Measurements from ENCODE around the gene GKAP1. TPM values are rescaled to one million over a fixed set of nuclear protein-coding genes. Genes with fewer than 3 reads are reported as not detected.

Gene GKAP1
- total and polyA plus RNA-seq, 9 donors = 11.9 to 23.6 (median 13.8) TPM

DNA sequence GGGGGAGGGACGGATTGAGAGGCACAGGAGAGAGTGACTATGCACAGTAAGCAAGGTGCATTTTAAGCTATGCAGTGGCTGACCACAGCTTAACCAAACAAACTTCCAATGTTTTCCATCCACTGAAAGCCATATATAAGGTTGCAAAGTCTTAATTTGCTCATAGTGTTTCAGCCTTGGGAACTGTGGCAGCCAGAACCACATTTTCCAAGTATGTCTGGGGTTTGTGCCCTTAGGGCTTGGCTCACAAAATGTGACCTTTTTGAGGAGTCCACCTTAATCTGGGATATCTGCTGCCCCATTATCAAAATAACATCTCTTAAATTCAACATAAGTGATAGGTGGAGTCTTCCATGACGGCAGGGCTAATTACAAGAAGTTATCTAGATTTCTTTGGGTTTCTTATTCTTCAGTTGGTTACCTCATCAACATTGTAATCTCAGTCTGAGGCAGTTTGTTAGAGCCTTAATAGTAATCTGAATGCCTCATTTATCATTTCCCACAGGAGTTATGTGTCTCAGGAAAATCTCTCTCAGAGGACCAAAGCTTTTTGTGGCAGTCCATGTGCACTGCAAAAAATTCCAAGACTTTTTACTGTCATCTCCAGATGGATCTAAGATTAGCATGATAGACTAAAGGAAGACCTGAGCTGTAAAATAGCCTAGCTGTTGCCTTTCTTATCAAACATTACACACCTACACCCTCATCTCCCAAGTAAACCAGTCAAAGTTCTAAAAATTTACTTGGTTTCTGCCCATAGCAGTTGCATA, 94.7 kb downstream of the GKAP1 start:
- Histone ChIP-seq H3K27me3 (no peaks in the 10 kb centered on the region), H3K4me3 (no peak overlapping the region), H3K9me3 (no peaks in the 10 kb centered on the region), H3K36me3 (no peaks in the 10 kb centered on the region), H3K27ac (no peak overlapping the region), H3K4me1 (ENCODE audit: insufficient read depth) (no peaks in the 10 kb centered on the region)
- TF ChIP-seq, protein P1, sequence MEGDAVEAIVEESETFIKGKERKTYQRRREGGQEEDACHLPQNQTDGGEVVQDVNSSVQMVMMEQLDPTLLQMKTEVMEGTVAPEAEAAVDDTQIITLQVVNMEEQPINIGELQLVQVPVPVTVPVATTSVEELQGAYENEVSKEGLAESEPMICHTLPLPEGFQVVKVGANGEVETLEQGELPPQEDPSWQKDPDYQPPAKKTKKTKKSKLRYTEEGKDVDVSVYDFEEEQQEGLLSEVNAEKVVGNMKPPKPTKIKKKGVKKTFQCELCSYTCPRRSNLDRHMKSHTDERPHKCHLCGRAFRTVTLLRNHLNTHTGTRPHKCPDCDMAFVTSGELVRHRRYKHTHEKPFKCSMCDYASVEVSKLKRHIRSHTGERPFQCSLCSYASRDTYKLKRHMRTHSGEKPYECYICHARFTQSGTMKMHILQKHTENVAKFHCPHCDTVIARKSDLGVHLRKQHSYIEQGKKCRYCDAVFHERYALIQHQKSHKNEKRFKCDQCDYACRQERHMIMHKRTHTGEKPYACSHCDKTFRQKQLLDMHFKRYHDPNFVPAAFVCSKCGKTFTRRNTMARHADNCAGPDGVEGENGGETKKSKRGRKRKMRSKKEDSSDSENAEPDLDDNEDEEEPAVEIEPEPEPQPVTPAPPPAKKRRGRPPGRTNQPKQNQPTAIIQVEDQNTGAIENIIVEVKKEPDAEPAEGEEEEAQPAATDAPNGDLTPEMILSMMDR (IDR thresholded peaks at IDR 0.05) = no peak
- TF ChIP-seq EP300 (IDR thresholded peaks at IDR 0.05) (no peak), POLR2A (IDR thresholded peaks at IDR 0.05) (no peak)
- 59 to 81% (median 73%) methylated on average over 2 of the region's 2 CpGs for WGBS, 3 donors
- DNase-seq = no peak
- intact Hi-C loops (cut with DNase I) = no loop called here

DNA sequence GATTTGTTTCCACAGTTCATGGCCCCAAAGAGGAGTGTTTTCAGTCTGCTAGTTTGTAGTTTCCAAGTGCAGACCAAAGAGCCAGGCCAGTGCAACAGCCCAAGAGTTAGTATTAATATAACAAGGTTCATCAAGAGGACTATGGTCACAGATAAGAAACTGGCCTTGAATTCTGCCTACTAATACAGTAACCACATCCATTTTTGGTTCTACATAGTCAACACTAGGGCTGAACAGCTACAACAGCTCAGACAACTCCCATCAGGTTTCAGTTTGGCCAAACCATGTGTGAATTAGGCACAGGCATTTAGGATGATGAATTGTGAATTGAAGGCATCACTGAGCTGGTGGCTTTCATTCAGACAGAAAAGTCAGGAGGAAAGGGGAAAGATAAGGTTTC, 96.1 kb downstream of the GKAP1 start:
- no peak for TF ChIP-seq POLR2A (IDR thresholded peaks at IDR 0.05)
- no peak for TF ChIP-seq EP300 (IDR thresholded peaks at IDR 0.05)
- TF ChIP-seq, protein P1 (IDR thresholded peaks at IDR 0.05) = no peak
- H3K27ac ChIP-seq = no peak overlapping the region
- no peaks in the 10 kb centered on the region for H3K27me3 ChIP-seq
- intact Hi-C loops (cut with DNase I) = no loop called here
- H3K9me3 ChIP-seq = no peaks in the 10 kb centered on the region
- H3K4me3 ChIP-seq = no peak overlapping the region
- H3K36me3 ChIP-seq = no peaks in the 10 kb centered on the region
- no peaks in the 10 kb centered on the region for H3K4me1 ChIP-seq (ENCODE audit: insufficient read depth)
- DNase-seq = no peak

DNA sequence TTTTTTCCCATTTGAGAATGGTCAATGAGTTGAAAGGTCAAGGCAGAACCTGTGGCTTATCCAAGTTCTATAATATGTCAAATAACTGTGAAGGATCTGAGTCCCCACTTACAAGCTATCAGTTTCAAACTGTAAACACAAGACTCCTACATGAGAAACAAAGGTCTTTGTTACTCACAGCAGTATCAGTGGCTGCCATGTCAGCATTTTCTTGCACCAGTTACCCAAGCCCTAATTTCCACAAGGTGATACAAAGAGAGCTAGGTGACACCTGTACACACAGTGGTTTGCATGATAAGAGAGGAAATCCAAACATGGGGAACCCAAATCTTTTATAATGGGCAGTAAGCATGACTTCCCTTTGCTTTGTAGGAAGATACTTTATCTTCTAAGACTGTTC, 101.8 kb downstream of the GKAP1 start:
- no peak for DNase-seq
- no peak overlapping the region for H3K4me3 ChIP-seq
- no peak overlapping the region for H3K27ac ChIP-seq
- intact Hi-C loops (cut with DNase I) = no loop called here
- no peaks in the 10 kb centered on the region for H3K4me1 ChIP-seq (ENCODE audit: insufficient read depth)
- TF ChIP-seq, protein P1 (IDR thresholded peaks at IDR 0.05) = no peak
- TF ChIP-seq POLR2A (IDR thresholded peaks at IDR 0.05) = no peak
- no peak for TF ChIP-seq EP300 (IDR thresholded peaks at IDR 0.05)
- no peaks in the 10 kb centered on the region for H3K9me3 ChIP-seq
- H3K27me3 ChIP-seq = no peaks in the 10 kb centered on the region
- no peaks in the 10 kb centered on the region for H3K36me3 ChIP-seq

DNA sequence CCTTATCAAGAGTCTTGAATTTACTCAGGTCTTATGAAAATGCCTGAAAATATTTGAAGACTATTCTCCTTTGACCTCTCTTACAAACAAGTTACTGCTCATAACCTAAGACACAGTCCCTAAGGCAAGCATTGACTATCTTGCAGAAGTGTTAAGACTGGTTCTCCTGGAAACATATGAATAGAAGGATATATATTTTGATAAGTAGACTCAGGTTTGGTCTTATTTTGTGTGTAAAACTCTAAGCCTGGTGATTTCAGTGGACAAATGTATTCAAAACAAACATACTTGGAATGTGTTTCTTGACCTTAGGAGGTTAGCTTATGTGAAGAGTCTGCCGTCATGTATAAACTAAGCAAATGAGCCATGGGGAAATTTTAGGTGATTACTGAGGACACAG, 102.3 kb downstream of the GKAP1 start:
- no peak overlapping the region for H3K27ac ChIP-seq
- H3K4me3 ChIP-seq = no peak overlapping the region
- TF ChIP-seq, protein P1 (IDR thresholded peaks at IDR 0.05) = no peak
- no peak for TF ChIP-seq POLR2A (IDR thresholded peaks at IDR 0.05)
- no peak for TF ChIP-seq EP300 (IDR thresholded peaks at IDR 0.05)
- no peaks in the 10 kb centered on the region for H3K36me3 ChIP-seq
- 26 to 70% (median 29%) methylated on average over 1 of the region's 1 CpG for WGBS, 3 donors
- DNase-seq = no peak
- H3K27me3 ChIP-seq = no peaks in the 10 kb centered on the region
- H3K9me3 ChIP-seq = no peaks in the 10 kb centered on the region
- H3K4me1 ChIP-seq (ENCODE audit: insufficient read depth) = no peaks in the 10 kb centered on the region
- intact Hi-C loops (cut with DNase I) = no loop called here
